Chondrocyte (in vitro differentiated cells): ENCODE data around the gene KRT86. TPM values are rescaled to one million over a fixed set of nuclear protein-coding genes. Genes with fewer than 3 reads are reported as not detected.
"Not testable (repeated sequence)": the region's sequence is repeated elsewhere in the genome, so short reads cannot be mapped to it uniquely, and the experiment has no call there.

ENCODE experiments used
- DNase-seq: peaks from one replicate; pipeline ENCODE4 v3.0.0; 2021; ENCODE audit warnings: mixed read lengths, low spot score
- H3K27ac Mint-ChIP-seq: one replicate; pipeline ENCODE4 v1.8.0; 2021; ENCODE audit warnings: mild to moderate bottlenecking, moderate library complexity, mixed read lengths; ENCODE audit not compliant: unreplicated experiment
- H3K27me3 Mint-ChIP-seq: 2 replicates; pipeline ENCODE4 v1.8.0; 2021; ENCODE audit warnings: low read depth, mixed read lengths
- H3K36me3 Mint-ChIP-seq: 2 replicates; pipeline ENCODE4 v1.8.0; 2021; ENCODE audit warnings: low read depth, mixed read lengths
- H3K4me1 Mint-ChIP-seq: 2 replicates; pipeline ENCODE4 v1.8.0; 2021; ENCODE audit warnings: low read depth, mild to moderate bottlenecking, mixed read lengths
- H3K4me3 Mint-ChIP-seq: one replicate; pipeline ENCODE4 v1.8.0; 2021; ENCODE audit warnings: mild to moderate bottlenecking, moderate library complexity, mixed read lengths; ENCODE audit not compliant: unreplicated experiment
- H3K9me3 Mint-ChIP-seq: 2 replicates; pipeline ENCODE4 v1.8.0; 2021; ENCODE audit warnings: low read depth, mixed read lengths
- CTCF ChIP-seq: fragments of 200-600 bp; sonication (generic); IDR thresholded peaks from 2 replicates; pipeline ENCODE4 v1.5.0; 2021; ENCODE audit warnings: antibody characterized with exemption, mild to moderate bottlenecking, moderate library complexity
- total RNA-seq: library from RNA; stranded (reverse); gene quantifications from 3 replicates; pipeline ENCODE4 v1.2.1, GENCODE V29; 2021

Gene KRT86
- total RNA-seq, 1 donor from 2014 or later, result 0.67 TPM

DNA sequence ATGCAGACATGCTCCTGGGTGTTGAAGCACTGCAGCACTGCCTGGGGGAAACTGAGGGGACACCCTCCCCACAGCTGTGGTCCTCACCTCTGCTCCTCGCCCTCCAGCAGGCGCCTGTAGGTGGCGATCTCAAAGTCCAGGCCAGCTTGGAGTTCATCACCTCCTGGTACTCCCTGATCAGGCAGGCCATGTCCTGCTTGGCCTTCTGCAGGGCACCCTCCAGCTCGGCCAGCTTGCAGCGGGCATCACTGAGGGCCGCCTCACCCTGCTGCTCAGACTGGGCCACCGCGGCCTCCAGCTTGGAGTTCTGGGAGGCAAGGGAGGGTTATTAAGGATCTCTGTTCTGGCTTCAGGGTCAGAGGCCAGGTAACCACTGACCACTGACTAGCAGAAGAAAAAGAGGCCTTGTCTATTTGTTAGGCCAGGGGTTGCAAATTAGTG lies 22.2 kb upstream of the KRT86 start:
- H3K27me3 Mint-ChIP-seq, DNase-seq: not testable (repeated sequence)

GRCh38 chr12:52252728-52253343 lies 21.6 kb upstream of the KRT86 start:
- H3K27me3 Mint-ChIP-seq, result peaks cover 3% of the 10 kb centered on the region

More for the DNA sequence above, 22.2 kb upstream of the KRT86 start:
- not testable (repeated sequence) for H3K36me3 Mint-ChIP-seq, H3K27ac Mint-ChIP-seq, H3K4me3 Mint-ChIP-seq, H3K9me3 Mint-ChIP-seq
- peak; percentile 47 for TF ChIP-seq CTCF
- peaks cover 29% of the 10 kb centered on the region for H3K4me1 Mint-ChIP-seq

GRCh38 chr12:52253391-52254179 lies 20.9 kb upstream of the KRT86 start:
- H3K27ac Mint-ChIP-seq, result no peak overlapping the region
- no peaks in the 10 kb centered on the region for H3K9me3 Mint-ChIP-seq
- H3K4me3 Mint-ChIP-seq, result no peak overlapping the region
- TF ChIP-seq CTCF, result no peak
- DNase-seq, result no peak
- peaks cover 15% of the 10 kb centered on the region for H3K4me1 Mint-ChIP-seq
- no peaks in the 10 kb centered on the region for H3K36me3 Mint-ChIP-seq
- peaks cover 3% of the 10 kb centered on the region for H3K27me3 Mint-ChIP-seq

More at GRCh38 chr12:52252728-52253343, 21.6 kb upstream of the KRT86 start:
- no peak for DNase-seq
- Mint-ChIP-seq H3K9me3 (no peaks in the 10 kb centered on the region), H3K27ac (no peak overlapping the region), H3K4me3 (no peak overlapping the region), H3K4me1 (peaks cover 23% of the 10 kb centered on the region), H3K36me3 (no peaks in the 10 kb centered on the region)
- TF ChIP-seq CTCF, result no peak

GRCh38 chr12:52254180-52254964 lies 20.1 kb upstream of the KRT86 start:
- Mint-ChIP-seq H3K27ac (no peak overlapping the region), H3K4me3 (no peak overlapping the region), H3K27me3 (peaks cover 3% of the 10 kb centered on the region), H3K4me1 (peaks cover 10% of the 10 kb centered on the region), H3K9me3 (no peaks in the 10 kb centered on the region), H3K36me3 (no peaks in the 10 kb centered on the region)
- TF ChIP-seq CTCF, result no peak
- no peak for DNase-seq
